Measurements from ENCODE around the gene FHOD3.

- no peak for TF ChIP-seq CTCF (IDR thresholded peaks at IDR 0.05)
- TF ChIP-seq POLR2AphosphoS5 (IDR thresholded peaks at IDR 0.05; ENCODE audit: insufficient read depth in 1 of 2, low read depth in 1 of 2): no peak
- TF ChIP-seq POLR2A (IDR thresholded peaks at IDR 0.05): no peak
Observed at GRCh38 chr18:36724169-36724568, 426.7 kb downstream of the FHOD3 start.
